ENCODE data around the gene TEC.

The TEC gene

DNA sequence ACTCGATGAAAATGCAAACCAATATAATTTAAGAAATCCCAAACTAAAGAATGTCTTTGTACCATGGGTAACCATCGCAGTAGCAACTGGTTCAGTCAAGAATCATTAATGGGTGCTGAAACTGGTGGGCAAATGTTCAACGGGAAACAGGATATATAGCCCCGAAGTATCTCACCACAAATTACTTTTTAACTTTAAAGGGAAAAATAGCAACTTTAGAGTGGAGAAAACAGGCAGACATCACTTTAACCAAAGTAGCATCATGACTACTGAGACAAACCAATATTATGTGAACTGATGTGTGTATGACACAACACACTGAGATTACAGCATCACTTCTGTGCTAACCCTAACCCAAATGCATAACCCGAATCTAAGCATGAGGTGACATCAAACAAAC is 37.9 kb upstream of the TEC start:
- no peaks in the 10 kb centered on the region for H3K9me3 ChIP-seq (ENCODE audit: severe bottlenecking)
- H3K27me3 ChIP-seq (ENCODE audit: insufficient read depth, poor library complexity, severe bottlenecking), result no peaks in the 10 kb centered on the region
- no peaks in the 10 kb centered on the region for H3K4me1 ChIP-seq (ENCODE audit: insufficient read depth, poor library complexity, severe bottlenecking)
- H3K36me3 ChIP-seq (ENCODE audit: low read depth), result no peaks in the 10 kb centered on the region
- no peak overlapping the region for H3K27ac ChIP-seq (ENCODE audit: poor library complexity, severe bottlenecking)
- TF ChIP-seq, protein P1, sequence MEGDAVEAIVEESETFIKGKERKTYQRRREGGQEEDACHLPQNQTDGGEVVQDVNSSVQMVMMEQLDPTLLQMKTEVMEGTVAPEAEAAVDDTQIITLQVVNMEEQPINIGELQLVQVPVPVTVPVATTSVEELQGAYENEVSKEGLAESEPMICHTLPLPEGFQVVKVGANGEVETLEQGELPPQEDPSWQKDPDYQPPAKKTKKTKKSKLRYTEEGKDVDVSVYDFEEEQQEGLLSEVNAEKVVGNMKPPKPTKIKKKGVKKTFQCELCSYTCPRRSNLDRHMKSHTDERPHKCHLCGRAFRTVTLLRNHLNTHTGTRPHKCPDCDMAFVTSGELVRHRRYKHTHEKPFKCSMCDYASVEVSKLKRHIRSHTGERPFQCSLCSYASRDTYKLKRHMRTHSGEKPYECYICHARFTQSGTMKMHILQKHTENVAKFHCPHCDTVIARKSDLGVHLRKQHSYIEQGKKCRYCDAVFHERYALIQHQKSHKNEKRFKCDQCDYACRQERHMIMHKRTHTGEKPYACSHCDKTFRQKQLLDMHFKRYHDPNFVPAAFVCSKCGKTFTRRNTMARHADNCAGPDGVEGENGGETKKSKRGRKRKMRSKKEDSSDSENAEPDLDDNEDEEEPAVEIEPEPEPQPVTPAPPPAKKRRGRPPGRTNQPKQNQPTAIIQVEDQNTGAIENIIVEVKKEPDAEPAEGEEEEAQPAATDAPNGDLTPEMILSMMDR (IDR thresholded peaks at IDR 0.05; ENCODE audit: poor library complexity, severe bottlenecking), result no peak
- no peak overlapping the region for H3K4me3 ChIP-seq (ENCODE audit: severe bottlenecking)
- no peak for ATAC-seq (ENCODE audit: low read depth)
- DNase-seq (ENCODE audit: low spot score), result no peak

DNA sequence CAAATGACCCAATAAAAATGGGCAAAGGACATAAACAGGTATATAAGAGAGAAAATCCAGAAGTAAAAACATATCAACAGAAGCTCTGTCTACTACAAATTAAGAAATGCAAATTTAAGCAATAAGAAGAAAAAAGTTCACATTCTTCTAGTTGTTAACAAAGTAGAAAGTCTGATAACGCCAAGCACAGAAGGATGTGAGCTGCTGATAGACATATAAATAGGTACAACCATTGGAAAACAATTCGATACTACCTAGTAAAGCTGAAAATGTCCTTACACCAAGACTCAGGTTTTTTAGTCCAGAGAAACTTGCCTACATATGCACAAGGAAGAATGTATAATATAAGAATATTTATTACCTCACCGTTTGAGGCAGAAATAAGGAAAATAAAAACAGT is 35.9 kb upstream of the TEC start:
- Histone ChIP-seq H3K27ac (ENCODE audit: poor library complexity, severe bottlenecking) (no peak overlapping the region), H3K27me3 (ENCODE audit: insufficient read depth, poor library complexity, severe bottlenecking) (no peaks in the 10 kb centered on the region), H3K9me3 (ENCODE audit: severe bottlenecking) (no peaks in the 10 kb centered on the region), H3K4me1 (ENCODE audit: insufficient read depth, poor library complexity, severe bottlenecking) (no peaks in the 10 kb centered on the region), H3K36me3 (ENCODE audit: low read depth) (no peaks in the 10 kb centered on the region), H3K4me3 (ENCODE audit: severe bottlenecking) (no peak overlapping the region)
- TF ChIP-seq, protein P1 (IDR thresholded peaks at IDR 0.05; ENCODE audit: poor library complexity, severe bottlenecking), result no peak
- no peak for ATAC-seq (ENCODE audit: low read depth)
- no peak for DNase-seq (ENCODE audit: low spot score)

DNA sequence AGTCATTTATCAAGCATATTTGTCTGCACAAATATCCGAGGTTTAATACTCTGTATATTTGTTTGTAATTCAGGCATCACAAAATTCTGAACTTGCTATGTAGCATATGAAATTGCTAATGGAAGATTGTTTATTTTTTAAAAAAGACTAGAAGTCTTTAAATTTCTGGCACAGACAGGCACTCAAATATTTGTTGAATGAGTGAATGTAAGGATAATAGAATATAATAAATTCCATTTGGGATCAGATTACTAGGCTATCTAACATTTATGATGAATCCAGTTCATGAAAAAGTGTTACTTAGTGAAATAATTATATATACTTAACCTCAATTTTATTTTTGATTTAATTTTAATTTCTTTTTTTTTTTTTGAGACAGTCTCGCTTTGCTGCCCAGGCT is 30.4 kb upstream of the TEC start:
- Histone ChIP-seq H3K27ac (ENCODE audit: poor library complexity, severe bottlenecking) (no peak overlapping the region), H3K4me1 (ENCODE audit: insufficient read depth, poor library complexity, severe bottlenecking) (no peaks in the 10 kb centered on the region), H3K4me3 (ENCODE audit: severe bottlenecking) (no peak overlapping the region), H3K27me3 (ENCODE audit: insufficient read depth, poor library complexity, severe bottlenecking) (no peaks in the 10 kb centered on the region), H3K9me3 (ENCODE audit: severe bottlenecking) (no peaks in the 10 kb centered on the region), H3K36me3 (ENCODE audit: low read depth) (no peaks in the 10 kb centered on the region)
- ATAC-seq (ENCODE audit: low read depth) (no peak), DNase-seq (ENCODE audit: low spot score) (no peak)
- TF ChIP-seq, protein P1 (IDR thresholded peaks at IDR 0.05; ENCODE audit: poor library complexity, severe bottlenecking), result no peak

GRCh38 chr4:48299560-48299959 is 29.9 kb upstream of the TEC start:
- DNase-seq (ENCODE audit: low spot score), result no peak
- no peaks in the 10 kb centered on the region for H3K36me3 ChIP-seq (ENCODE audit: low read depth)
- H3K4me3 ChIP-seq (ENCODE audit: severe bottlenecking), result no peak overlapping the region
- TF ChIP-seq, protein P1 (IDR thresholded peaks at IDR 0.05; ENCODE audit: poor library complexity, severe bottlenecking), result no peak
- H3K27ac ChIP-seq (ENCODE audit: poor library complexity, severe bottlenecking), result no peak overlapping the region
- no peak for ATAC-seq (ENCODE audit: low read depth)
- no peaks in the 10 kb centered on the region for H3K4me1 ChIP-seq (ENCODE audit: insufficient read depth, poor library complexity, severe bottlenecking)
- H3K27me3 ChIP-seq (ENCODE audit: insufficient read depth, poor library complexity, severe bottlenecking), result no peaks in the 10 kb centered on the region
- H3K9me3 ChIP-seq (ENCODE audit: severe bottlenecking), result no peaks in the 10 kb centered on the region

- DNase-seq (ENCODE audit: low spot score) (no peak), ATAC-seq (ENCODE audit: low read depth) (no peak)
- Histone ChIP-seq H3K27ac (ENCODE audit: poor library complexity, severe bottlenecking) (no peak overlapping the region), H3K36me3 (ENCODE audit: low read depth) (no peaks in the 10 kb centered on the region), H3K27me3 (ENCODE audit: insufficient read depth, poor library complexity, severe bottlenecking) (no peaks in the 10 kb centered on the region), H3K9me3 (ENCODE audit: severe bottlenecking) (no peaks in the 10 kb centered on the region), H3K4me1 (ENCODE audit: insufficient read depth, poor library complexity, severe bottlenecking) (no peaks in the 10 kb centered on the region), H3K4me3 (ENCODE audit: severe bottlenecking) (no peak overlapping the region)
- TF ChIP-seq, protein P1 (IDR thresholded peaks at IDR 0.05; ENCODE audit: poor library complexity, severe bottlenecking), result no peak
These were observed 27.7 kb upstream of the TEC start for GRCh38 chr4:48297256-48297846.
